MM.1S (cell line): ENCODE data around the gene RPH3AL.

Experiments used
- DNase-seq: peaks from one replicate; pipeline ENCODE4 v3.0.0-alpha.2; 2015
- H2AFZ ChIP-seq: fragments of 300-600 bp; sonication (generic); 2 replicates; pipeline ENCODE4 v1.6.0; 2016; ENCODE audit warnings: antibody characterized with exemption, low read length
- H3F3A ChIP-seq: fragments of 300-600 bp; sonication (generic); 2 replicates; pipeline ENCODE4 v1.6.1; 2016; ENCODE audit warnings: mild to moderate bottlenecking, antibody characterized with exemption, low read length, moderate library complexity, mixed read lengths; ENCODE audit not compliant: insufficient read depth
- H3K27ac ChIP-seq: fragments of 300-600 bp; sonication (generic); 2 replicates; pipeline ENCODE4 v1.5.1; 2016; ENCODE audit warnings: mild to moderate bottlenecking, low read length
- H3K27me3 ChIP-seq: fragments of 300-600 bp; sonication (generic); replicated peaks from 2 replicates; pipeline ENCODE4 v1.6.0; 2016; ENCODE audit warnings: low read length; ENCODE audit not compliant: insufficient read depth
- H3K36me3 ChIP-seq: fragments of 300-600 bp; sonication (generic); replicated peaks from 2 replicates; pipeline ENCODE4 v1.6.1; 2016; ENCODE audit warnings: mild to moderate bottlenecking, low read length, mixed read lengths; ENCODE audit not compliant: insufficient read depth
- H3K4me1 ChIP-seq: fragments of 300-600 bp; sonication (generic); 2 replicates; pipeline ENCODE4 v1.6.1; 2016; ENCODE audit warnings: low read length, mixed read lengths
- H3K4me2 ChIP-seq: fragments of 300-600 bp; sonication (generic); 2 replicates; pipeline ENCODE4 v1.6.0; 2016; ENCODE audit warnings: low read depth, low read length
- H3K4me3 ChIP-seq: fragments of 300-600 bp; sonication (generic); 2 replicates; pipeline ENCODE4 v1.5.1; 2016; ENCODE audit warnings: low read length, mixed read lengths
- H3K79me2 ChIP-seq: fragments of 300-600 bp; sonication (generic); 2 replicates; pipeline ENCODE4 v1.6.1; 2016; ENCODE audit warnings: mixed run types, low read length, mixed read lengths
- H3K9ac ChIP-seq: fragments of 300-600 bp; sonication (generic); 2 replicates; pipeline ENCODE4 v1.6.1; 2016; ENCODE audit warnings: low read length, mixed read lengths
- H3K9me2 ChIP-seq: fragments of 300-600 bp; sonication (generic); replicated peaks from 2 replicates; pipeline ENCODE4 v1.6.1; 2016; ENCODE audit warnings: mild to moderate bottlenecking, low read length, mixed read lengths; ENCODE audit not compliant: insufficient read depth
- H3K9me3 ChIP-seq: fragments of 300-600 bp; sonication (generic); replicated peaks from 2 replicates; pipeline ENCODE4 v1.6.1; 2016; ENCODE audit warnings: mild to moderate bottlenecking, low read length, mixed read lengths; ENCODE audit not compliant: insufficient read depth
- H4K20me1 ChIP-seq: fragments of 300-600 bp; sonication (generic); 2 replicates; pipeline ENCODE4 v1.6.1; 2016; ENCODE audit warnings: mild to moderate bottlenecking, low read length, moderate library complexity, mixed read lengths; ENCODE audit not compliant: insufficient read depth
- CTCF ChIP-seq: fragments of 300-600 bp; sonication (generic); IDR thresholded peaks from 2 replicates; pipeline ENCODE4 v1.5.1; 2016; ENCODE audit warnings: antibody characterized with exemption, low read length, mixed read lengths
- EZH2 ChIP-seq: fragments of 300-600 bp; sonication (generic); optimal IDR thresholded peaks from 2 replicates; pipeline ENCODE3; 2017; ENCODE audit warnings: low read depth, mild to moderate bottlenecking, antibody characterized with exemption, low read length, mixed read lengths
- EZH2phosphoT487 ChIP-seq: fragments of 300-600 bp; sonication (generic); IDR thresholded peaks from 2 replicates; pipeline ENCODE4 v1.6.1; 2018; ENCODE audit warnings: antibody characterized with exemption, low read length

RPH3AL gene

DNA sequence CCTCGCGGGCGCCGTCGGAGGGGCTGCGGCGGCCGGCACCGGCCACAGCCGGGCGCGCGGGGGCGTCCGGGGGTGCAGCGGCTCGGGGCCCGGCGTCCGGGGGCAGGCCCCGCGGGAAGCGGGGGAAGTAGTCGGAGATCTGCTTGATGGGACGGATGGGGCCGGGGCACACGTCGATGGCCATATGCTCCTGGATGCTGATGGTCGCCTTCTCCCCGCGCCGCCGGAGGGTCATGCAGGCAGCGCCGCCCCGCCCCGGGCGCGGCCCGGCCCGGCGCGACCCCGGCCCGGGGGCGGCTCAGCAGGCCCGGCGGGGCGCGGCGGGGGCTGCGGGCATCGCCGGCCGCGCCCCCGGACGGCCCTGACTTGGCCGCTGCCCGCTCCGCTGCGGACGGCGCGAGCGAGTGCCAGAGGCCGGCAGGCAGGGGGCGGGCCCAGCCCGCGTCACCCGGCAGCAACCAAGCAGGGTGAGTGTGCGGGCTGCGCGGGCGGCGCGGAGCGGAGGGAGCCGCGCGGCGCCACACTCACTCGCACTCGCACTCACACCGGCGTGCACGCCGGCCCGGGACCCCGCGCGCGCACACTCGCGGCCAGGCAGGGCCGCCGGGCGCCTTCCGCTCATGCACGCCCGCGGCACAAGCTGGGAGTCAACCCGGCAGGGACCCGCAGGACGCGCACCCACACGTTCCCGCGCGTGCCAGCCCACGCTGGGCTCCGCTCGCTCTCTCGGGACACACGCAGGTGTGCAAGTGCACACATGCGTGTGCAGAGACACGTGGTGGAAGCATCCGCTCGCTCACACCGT, 171.2 kb downstream of the RPH3AL start, which contains the start of gene DOC2B:
Gene DOC2B, minus strand, starts transcription at position 406 of the 805 bp plus-strand sequence. Its CDS starts 171 bp downstream, at position 235.
- no peak within 1 kb of the TSS for H3K27ac ChIP-seq
- H3K4me3 ChIP-seq: no peak within 1 kb of the TSS
- H3K9me3 ChIP-seq: no peaks in the 10 kb centered on the region
- TF ChIP-seq EZH2 (no peak), EZH2phosphoT487 (no peak), CTCF (no peak)
- H3K9me2 ChIP-seq: no peaks in the 10 kb centered on the region
- no peaks in the 10 kb centered on the region for H3F3A ChIP-seq
- no peak within 1 kb of the TSS for H2AFZ ChIP-seq
- H4K20me1 ChIP-seq: no peaks in the 10 kb centered on the region
- H3K79me2 ChIP-seq: no peaks in the 10 kb centered on the region
- DNase-seq: no peak
- peaks cover 71% of the 10 kb centered on the region for H3K27me3 ChIP-seq
- H3K9ac ChIP-seq: no peak within 1 kb of the TSS
- no peak within 1 kb of the TSS for H3K4me2 ChIP-seq
- no peaks in the 10 kb centered on the region for H3K4me1 ChIP-seq
- H3K36me3 ChIP-seq: no peaks in the 10 kb centered on the region

- no peaks in the 10 kb centered on the region for H3K9me2 ChIP-seq
- H3K27me3 ChIP-seq: peaks cover 73% of the 10 kb centered on the region
- TF ChIP-seq CTCF (no peak), EZH2 (no peak), EZH2phosphoT487 (no peak)
- H2AFZ ChIP-seq: no peak overlapping the region
- H3K4me1 ChIP-seq: no peaks in the 10 kb centered on the region
- no peaks in the 10 kb centered on the region for H3K36me3 ChIP-seq
- no peak overlapping the region for H3K27ac ChIP-seq
- H3K9me3 ChIP-seq: no peaks in the 10 kb centered on the region
- H3K4me2 ChIP-seq: no peak overlapping the region
- DNase-seq: no peak
- H3F3A ChIP-seq: no peaks in the 10 kb centered on the region
- H4K20me1 ChIP-seq: no peaks in the 10 kb centered on the region
- H3K9ac ChIP-seq: no peak overlapping the region
- no peaks in the 10 kb centered on the region for H3K79me2 ChIP-seq
- H3K4me3 ChIP-seq: no peak overlapping the region
Observed at GRCh38 chr17:180381-181244, 172.0 kb downstream of the RPH3AL start.

DNA sequence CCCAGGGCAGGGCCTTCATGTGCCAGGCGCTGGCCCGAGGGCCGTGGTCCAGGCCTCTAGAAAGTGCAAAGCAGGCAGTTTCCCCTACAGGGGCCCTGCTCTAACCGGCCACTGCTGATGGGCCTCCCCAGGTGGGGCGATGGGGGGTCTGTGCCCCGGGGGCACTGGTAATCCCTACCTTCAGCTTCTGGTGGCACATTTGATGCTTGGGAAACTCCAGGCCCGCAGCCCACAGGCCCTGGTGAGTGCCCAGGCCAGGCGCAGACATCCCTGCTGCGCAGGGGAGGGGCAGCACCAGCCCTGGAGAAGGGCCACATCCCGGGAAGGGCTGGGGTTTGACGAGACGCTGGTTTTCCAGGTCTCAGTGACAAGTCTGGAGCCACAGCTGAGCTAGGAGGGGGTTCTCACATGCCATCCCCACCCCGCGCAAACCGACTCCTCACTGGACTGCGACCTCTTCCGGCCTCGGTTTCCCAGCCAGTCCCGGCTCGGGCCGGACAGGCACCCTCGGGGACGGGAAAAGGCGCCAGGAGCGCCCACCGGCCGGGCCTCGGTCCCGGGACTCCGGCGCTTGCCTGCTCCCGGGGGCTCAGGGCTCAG, 172.7 kb downstream of the RPH3AL start:
- H3K4me1 ChIP-seq: no peaks in the 10 kb centered on the region
- H3K27ac ChIP-seq: no peak overlapping the region
- no peak overlapping the region for H2AFZ ChIP-seq
- no peak for DNase-seq
- TF ChIP-seq CTCF: no peak
- H3K9me3 ChIP-seq: no peaks in the 10 kb centered on the region
- H3F3A ChIP-seq: no peaks in the 10 kb centered on the region
- H3K36me3 ChIP-seq: no peaks in the 10 kb centered on the region
- peaks cover 73% of the 10 kb centered on the region for H3K27me3 ChIP-seq
- no peaks in the 10 kb centered on the region for H3K9me2 ChIP-seq
- no peaks in the 10 kb centered on the region for H4K20me1 ChIP-seq
- H3K4me3 ChIP-seq: no peak overlapping the region
- H3K79me2 ChIP-seq: no peaks in the 10 kb centered on the region
- H3K9ac ChIP-seq: no peak overlapping the region
- no peak overlapping the region for H3K4me2 ChIP-seq
